Central memory CD8-positive, alpha-beta T cell (primary cell): Measurements from ENCODE around the gene MYL4.
"Not testable (repeated sequence)": the region's sequence is repeated elsewhere in the genome, so short reads cannot be mapped to it uniquely, and the experiment has no call there.

Experiments
- ATAC-seq: fragments of 150-1000 bp; cut with Tn5 transposase; replicated peaks from 2 replicates; pipeline ENCODE4 v1.10.0; 2022; ENCODE audit warnings: mild to moderate bottlenecking, moderate FRiP score, moderate number of reproducible peaks; ENCODE audit not compliant: poor library complexity, severe bottlenecking; ENCODE audit errors: extremely low read depth
- DNase-seq, 2 donors: peaks; one replicate each; pipeline ENCODE4 v3.0.0; 2021; ENCODE audit warnings: low spot score in 2 of 2
- H3K27ac Mint-ChIP-seq: one replicate; pipeline ENCODE4 v1.8.0; 2022; ENCODE audit warnings: low read depth, mild to moderate bottlenecking, moderate library complexity, mixed read lengths
- H3K27me3 Mint-ChIP-seq: one replicate; pipeline ENCODE4 v1.8.0; 2022; ENCODE audit warnings: mixed read lengths
- H3K36me3 Mint-ChIP-seq: one replicate; pipeline ENCODE4 v1.8.0; 2022; ENCODE audit warnings: mild to moderate bottlenecking, moderate library complexity, mixed read lengths; ENCODE audit not compliant: insufficient read depth
- H3K4me1 Mint-ChIP-seq: one replicate; pipeline ENCODE4 v1.8.0; 2022; ENCODE audit warnings: mixed read lengths
- H3K4me3 Mint-ChIP-seq: one replicate; pipeline ENCODE4 v1.8.0; 2022; ENCODE audit warnings: mild to moderate bottlenecking, moderate library complexity, mixed read lengths
- H3K9me3 Mint-ChIP-seq: one replicate; pipeline ENCODE4 v1.8.0; 2022; ENCODE audit warnings: mixed read lengths

MYL4 gene

GRCh38 chr17:47254403-47254943 is 45.3 kb downstream of the MYL4 start:
- Mint-ChIP-seq H3K9me3 (no peaks in the 10 kb centered on the region), H3K27me3 (peaks cover 49% of the 10 kb centered on the region), H3K4me3 (peak overlapping the region; percentile 89), H3K36me3 (peaks cover 6% of the 10 kb centered on the region), H3K4me1 (peaks cover 12% of the 10 kb centered on the region), H3K27ac (peak overlapping the region; percentile 64)
- ATAC-seq, result peak; percentile 11
- no peak for DNase-seq

GRCh38 chr17:47257651-47258339 is 48.6 kb downstream of the MYL4 start:
- no peak overlapping the region for H3K4me3 Mint-ChIP-seq
- no peak for ATAC-seq

GRCh38 chr17:47262586-47262985 is 53.4 kb downstream of the MYL4 start:
- DNase-seq (no peak), ATAC-seq (no peak)
- Mint-ChIP-seq H3K27ac (no peak overlapping the region), H3K36me3 (no peaks in the 10 kb centered on the region), H3K27me3 (peaks cover 14% of the 10 kb centered on the region), H3K4me3 (no peak overlapping the region), H3K4me1 (no peaks in the 10 kb centered on the region), H3K9me3 (no peaks in the 10 kb centered on the region)

More at GRCh38 chr17:47257651-47258339, 48.6 kb downstream of the MYL4 start:
- H3K27me3 Mint-ChIP-seq, result peaks cover 49% of the 10 kb centered on the region
- no peaks in the 10 kb centered on the region for H3K9me3 Mint-ChIP-seq
- H3K27ac Mint-ChIP-seq, result no peak overlapping the region
- no peak for DNase-seq
- H3K36me3 Mint-ChIP-seq, result peaks cover 3% of the 10 kb centered on the region
- H3K4me1 Mint-ChIP-seq, result peaks cover 12% of the 10 kb centered on the region

- peaks cover under 1% of the 10 kb centered on the region for H3K9me3 Mint-ChIP-seq
- H3K4me3 Mint-ChIP-seq, result no peak overlapping the region
- no peaks in the 10 kb centered on the region for H3K4me1 Mint-ChIP-seq
- no peaks in the 10 kb centered on the region for H3K36me3 Mint-ChIP-seq
- ATAC-seq, result no peak
- H3K27me3 Mint-ChIP-seq, result no peaks in the 10 kb centered on the region
- H3K27ac Mint-ChIP-seq, result no peak overlapping the region
- DNase-seq, result no peak
Observed at GRCh38 chr17:47264166-47264565, 55.0 kb downstream of the MYL4 start.

- no peak for DNase-seq
- no peaks in the 10 kb centered on the region for H3K27me3 Mint-ChIP-seq
- no peak overlapping the region for H3K27ac Mint-ChIP-seq
- H3K9me3 Mint-ChIP-seq, result peaks cover 7% of the 10 kb centered on the region
- peaks cover 2% of the 10 kb centered on the region for H3K36me3 Mint-ChIP-seq
- no peak overlapping the region for H3K4me3 Mint-ChIP-seq
- H3K4me1 Mint-ChIP-seq, result no peaks in the 10 kb centered on the region
- no peak for ATAC-seq
Observed at GRCh38 chr17:47265983-47266541, 56.9 kb downstream of the MYL4 start.

- no peaks in the 10 kb centered on the region for H3K27me3 Mint-ChIP-seq
- ATAC-seq, result no peak
- H3K4me1 Mint-ChIP-seq, result no peaks in the 10 kb centered on the region
- H3K4me3 Mint-ChIP-seq, result no peak overlapping the region
- no peak overlapping the region for H3K27ac Mint-ChIP-seq
- H3K36me3 Mint-ChIP-seq, result peaks cover 2% of the 10 kb centered on the region
- no peak for DNase-seq
- peaks cover 7% of the 10 kb centered on the region for H3K9me3 Mint-ChIP-seq
Observed at GRCh38 chr17:47266782-47267181, 57.6 kb downstream of the MYL4 start.

- ATAC-seq, result no peak
- Mint-ChIP-seq H3K4me1 (no peaks in the 10 kb centered on the region), H3K27me3 (no peaks in the 10 kb centered on the region), H3K4me3 (no peak overlapping the region), H3K27ac (no peak overlapping the region), H3K36me3 (peaks cover 2% of the 10 kb centered on the region), H3K9me3 (peaks cover 7% of the 10 kb centered on the region)
- DNase-seq, result no peak
Observed at GRCh38 chr17:47267354-47267828, 58.2 kb downstream of the MYL4 start.

- H3K9me3 Mint-ChIP-seq, H3K4me1 Mint-ChIP-seq, H3K27me3 Mint-ChIP-seq, H3K36me3 Mint-ChIP-seq, H3K27ac Mint-ChIP-seq, DNase-seq, ATAC-seq, H3K4me3 Mint-ChIP-seq: not testable (repeated sequence)
Observed at GRCh38 chr17:47268964-47269363, 59.8 kb downstream of the MYL4 start.

- not testable (repeated sequence) for H3K36me3 Mint-ChIP-seq, H3K9me3 Mint-ChIP-seq, ATAC-seq, H3K4me1 Mint-ChIP-seq, H3K27ac Mint-ChIP-seq, DNase-seq, H3K4me3 Mint-ChIP-seq
- peaks cover 11% of the 10 kb centered on the region for H3K27me3 Mint-ChIP-seq
Observed at GRCh38 chr17:47269561-47270280, 60.6 kb downstream of the MYL4 start.

- DNase-seq (no peak), ATAC-seq (no peak)
- Mint-ChIP-seq H3K4me3 (no peak overlapping the region), H3K27ac (no peak overlapping the region), H3K27me3 (peaks cover 21% of the 10 kb centered on the region), H3K36me3 (peaks cover 2% of the 10 kb centered on the region), H3K4me1 (no peaks in the 10 kb centered on the region), H3K9me3 (peaks cover 7% of the 10 kb centered on the region)
Observed at GRCh38 chr17:47270946-47271705, 62.0 kb downstream of the MYL4 start.

GRCh38 chr17:47272491-47272890 is 63.3 kb downstream of the MYL4 start:
- peaks cover 21% of the 10 kb centered on the region for H3K27me3 Mint-ChIP-seq
- H3K9me3 Mint-ChIP-seq, result peaks cover 7% of the 10 kb centered on the region
- DNase-seq (no peak), ATAC-seq (no peak)
- peaks cover 2% of the 10 kb centered on the region for H3K36me3 Mint-ChIP-seq
- H3K4me1 Mint-ChIP-seq, result no peaks in the 10 kb centered on the region
- no peak overlapping the region for H3K27ac Mint-ChIP-seq
- no peak overlapping the region for H3K4me3 Mint-ChIP-seq

GRCh38 chr17:47273245-47273644 is 64.1 kb downstream of the MYL4 start:
- ATAC-seq, result no peak
- Mint-ChIP-seq H3K4me3 (no peak overlapping the region), H3K9me3 (peaks cover 7% of the 10 kb centered on the region), H3K36me3 (peaks cover 2% of the 10 kb centered on the region), H3K27ac (no peak overlapping the region), H3K4me1 (no peaks in the 10 kb centered on the region), H3K27me3 (peaks cover 21% of the 10 kb centered on the region)
- DNase-seq, result no peak
